Peyer's patch (tissue), 4 donors: ENCODE measurements around the gene FBLN5. TPM values are rescaled to one million over a fixed set of nuclear protein-coding genes. Genes with fewer than 3 reads are reported as not detected.

Experiments
- DNase-seq, 3 donors: peaks; one replicate each; pipeline ENCODE4 v3.0.0-alpha.2; 2017 to 2019
- H3K27ac ChIP-seq, 4 donors: fragments of 200-600 bp; sonication (generic); one replicate each; pipeline ENCODE4 v1.5.1; 2016 to 2019
- H3K27me3 ChIP-seq, 2 donors: fragments of 200-600 bp; sonication (generic); one replicate each; pipeline ENCODE4 v1.5.1; 2019
- H3K36me3 ChIP-seq, 3 donors: fragments of 200-600 bp; sonication (generic); one replicate each; pipeline ENCODE4 v1.5.1; 2016 to 2019
- H3K4me1 ChIP-seq, 4 donors: fragments of 200-600 bp; sonication (generic); one replicate each; pipeline ENCODE4 v1.5.1; 2016 to 2019
- H3K4me3 ChIP-seq, 4 donors: fragments of 200-600 bp; sonication (generic); 1 replicate in 3 of 4; 2 replicates in 1 of 4; pipeline ENCODE4 v1.5.1; 2016 to 2019; ENCODE audit warnings: mild to moderate bottlenecking in 1 of 4
- H3K9me3 ChIP-seq, 4 donors: fragments of 200-600 bp; sonication (generic); one replicate each; pipeline ENCODE4 v1.5.1; 2016 to 2019; ENCODE audit warnings: mild to moderate bottlenecking in 1 of 4
- POLR2A ChIP-seq, 2 donors: fragments of 450-650 bp; IDR thresholded peaks; one replicate each; pipeline ENCODE4 v1.5.1; 2017; ENCODE audit warnings: antibody characterized with exemption in 2 of 2, mild to moderate bottlenecking in 2 of 2, moderate library complexity in 2 of 2
- total RNA-seq, 4 donors: library from RNA; depleted of rRNA; stranded (reverse); fragments of >200 nt; gene quantifications; one replicate each; pipeline ENCODE4 v1.1.0, GENCODE V29; 2016
- TF ChIP-seq, protein P1 (sequence below), 6 experiments: fragments of 450-650 bp in 4 of 6; fragments of 200-600 bp in 2 of 6; sonication (generic) in 1 of 6; IDR thresholded peaks; one replicate each; pipeline ENCODE4 v1.5.1; 2017 to 2019; ENCODE audit warnings: antibody characterized with exemption in 6 of 6, mild to moderate bottlenecking in 3 of 6, moderate library complexity in 1 of 6

FBLN5 gene
- total RNA-seq, 4 donors from 2014 or later: 30.5 to 61.1 (median 51.2) TPM

DNA sequence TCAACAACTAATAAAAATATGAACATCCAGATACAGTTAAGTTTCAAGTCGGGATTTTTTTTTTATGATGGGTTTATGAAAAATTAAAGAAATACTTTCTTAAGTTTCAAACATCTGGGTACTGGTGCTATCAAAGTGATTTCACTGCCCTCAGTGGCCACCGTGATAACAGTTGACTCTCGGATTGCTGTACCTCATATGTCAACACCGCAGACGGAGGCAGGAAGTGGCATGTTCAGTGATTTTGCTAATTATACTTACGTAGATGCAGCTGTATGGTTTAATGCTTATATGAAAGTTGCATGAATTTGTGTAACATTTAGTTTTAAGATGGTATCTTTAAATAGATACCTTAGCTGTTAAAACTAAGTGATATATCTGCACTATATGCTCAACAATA is 20.8 kb upstream of the FBLN5 start:
- H3K4me3 ChIP-seq: no peak overlapping the region
- no peak overlapping the region for H3K27ac ChIP-seq
- no peaks in the 10 kb centered on the region for H3K4me1 ChIP-seq
- H3K27me3 ChIP-seq: no peaks in the 10 kb centered on the region
- TF ChIP-seq, protein P1, sequence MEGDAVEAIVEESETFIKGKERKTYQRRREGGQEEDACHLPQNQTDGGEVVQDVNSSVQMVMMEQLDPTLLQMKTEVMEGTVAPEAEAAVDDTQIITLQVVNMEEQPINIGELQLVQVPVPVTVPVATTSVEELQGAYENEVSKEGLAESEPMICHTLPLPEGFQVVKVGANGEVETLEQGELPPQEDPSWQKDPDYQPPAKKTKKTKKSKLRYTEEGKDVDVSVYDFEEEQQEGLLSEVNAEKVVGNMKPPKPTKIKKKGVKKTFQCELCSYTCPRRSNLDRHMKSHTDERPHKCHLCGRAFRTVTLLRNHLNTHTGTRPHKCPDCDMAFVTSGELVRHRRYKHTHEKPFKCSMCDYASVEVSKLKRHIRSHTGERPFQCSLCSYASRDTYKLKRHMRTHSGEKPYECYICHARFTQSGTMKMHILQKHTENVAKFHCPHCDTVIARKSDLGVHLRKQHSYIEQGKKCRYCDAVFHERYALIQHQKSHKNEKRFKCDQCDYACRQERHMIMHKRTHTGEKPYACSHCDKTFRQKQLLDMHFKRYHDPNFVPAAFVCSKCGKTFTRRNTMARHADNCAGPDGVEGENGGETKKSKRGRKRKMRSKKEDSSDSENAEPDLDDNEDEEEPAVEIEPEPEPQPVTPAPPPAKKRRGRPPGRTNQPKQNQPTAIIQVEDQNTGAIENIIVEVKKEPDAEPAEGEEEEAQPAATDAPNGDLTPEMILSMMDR (IDR thresholded peaks at IDR 0.05): no peak
- TF ChIP-seq POLR2A (IDR thresholded peaks at IDR 0.05): no peak
- no peaks in the 10 kb centered on the region for H3K9me3 ChIP-seq
- peak in 1 of 3 donors; percentile 34 for DNase-seq
- H3K36me3 ChIP-seq: peaks cover 0 to 50% (median 0%) of the 10 kb centered on the region in 3 donors

DNA sequence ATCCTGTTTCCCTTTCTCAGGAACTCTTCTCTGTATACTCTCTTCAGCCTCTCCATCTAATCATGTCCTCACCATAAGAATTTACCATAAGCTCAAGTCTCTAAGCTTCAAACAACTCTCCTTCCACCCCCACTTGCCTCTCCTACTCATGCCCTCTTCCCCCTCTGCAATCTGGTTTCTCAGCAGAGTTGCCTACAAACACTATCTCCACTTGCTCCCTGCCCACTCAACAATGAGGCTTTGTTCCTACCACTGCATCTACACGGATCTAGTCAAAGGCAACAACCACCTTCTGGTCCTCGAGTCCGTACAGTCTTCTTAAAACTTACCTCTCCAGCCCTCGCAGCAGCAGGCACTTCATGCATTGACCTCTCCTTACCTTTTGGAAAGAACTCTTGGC is 17.2 kb upstream of the FBLN5 start:
- Histone ChIP-seq H3K36me3 (peaks cover 0 to 17% (median 0%) of the 10 kb centered on the region in 3 donors), H3K27me3 (no peaks in the 10 kb centered on the region), H3K27ac (no peak overlapping the region), H3K4me1 (no peaks in the 10 kb centered on the region), H3K4me3 (no peak overlapping the region), H3K9me3 (no peaks in the 10 kb centered on the region)
- no peak for TF ChIP-seq POLR2A (IDR thresholded peaks at IDR 0.05)
- TF ChIP-seq, protein P1 (IDR thresholded peaks at IDR 0.05): no peak
- no peak for DNase-seq

GRCh38 chr14:91964011-91964410 is 16.5 kb upstream of the FBLN5 start:
- H3K4me3 ChIP-seq: no peak overlapping the region
- no peaks in the 10 kb centered on the region for H3K4me1 ChIP-seq
- H3K27me3 ChIP-seq: no peaks in the 10 kb centered on the region
- DNase-seq: no peak
- H3K9me3 ChIP-seq: no peaks in the 10 kb centered on the region
- H3K36me3 ChIP-seq: peaks cover 0 to 10% (median 0%) of the 10 kb centered on the region in 3 donors
- H3K27ac ChIP-seq: no peak overlapping the region
- TF ChIP-seq, protein P1 (IDR thresholded peaks at IDR 0.05): no peak
- TF ChIP-seq POLR2A (IDR thresholded peaks at IDR 0.05): no peak

GRCh38 chr14:91963465-91963864 is 16.0 kb upstream of the FBLN5 start:
- no peak for DNase-seq
- TF ChIP-seq, protein P1 (IDR thresholded peaks at IDR 0.05): no peak
- TF ChIP-seq POLR2A (IDR thresholded peaks at IDR 0.05): no peak
- Histone ChIP-seq H3K4me1 (no peaks in the 10 kb centered on the region), H3K27ac (no peak overlapping the region), H3K27me3 (no peaks in the 10 kb centered on the region), H3K9me3 (no peaks in the 10 kb centered on the region), H3K4me3 (no peak overlapping the region), H3K36me3 (peaks cover 0 to 4% (median 0%) of the 10 kb centered on the region in 3 donors)

DNA sequence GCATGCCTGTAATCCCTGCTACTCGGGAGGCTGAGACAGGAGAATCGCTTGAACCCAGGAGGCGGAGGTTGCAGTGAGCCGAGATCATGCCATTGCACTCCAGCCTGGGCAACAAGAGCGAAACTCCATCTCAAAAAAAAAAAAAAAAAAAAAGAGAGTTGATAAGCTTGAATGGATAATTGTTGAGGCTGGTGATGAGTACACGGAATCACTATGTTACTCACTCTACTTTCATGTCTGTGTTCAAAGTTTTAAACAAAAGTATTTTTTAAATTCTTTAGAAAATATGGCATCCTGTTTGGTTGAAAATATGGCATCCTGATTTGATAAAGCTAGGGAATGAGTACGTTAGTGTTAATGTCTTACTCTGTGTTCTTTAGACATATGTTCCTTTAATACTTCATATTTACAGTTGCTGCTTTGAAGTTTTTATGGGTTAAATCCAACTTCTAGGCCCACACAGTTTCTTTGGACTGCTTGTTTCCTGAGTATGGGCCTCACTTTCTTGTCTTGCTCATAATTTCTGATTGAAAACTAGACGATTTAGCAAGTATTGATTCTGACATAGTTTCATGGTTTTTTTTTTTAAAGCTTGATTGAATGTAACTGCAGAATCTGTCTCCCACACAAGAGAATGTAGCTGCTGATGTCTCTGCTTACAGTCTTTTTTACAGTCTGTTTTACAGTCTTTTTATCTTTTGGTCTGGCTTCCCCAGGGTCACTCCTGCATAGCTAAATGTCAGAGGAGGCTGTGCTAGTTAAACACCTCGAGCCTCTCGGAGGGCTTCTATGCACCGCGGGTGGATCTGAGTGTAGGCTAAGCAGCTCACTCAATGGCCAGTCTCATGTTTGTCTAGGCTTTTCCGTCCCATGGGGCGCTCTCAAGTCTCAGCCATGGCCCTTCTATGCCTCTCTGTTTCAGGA is 14.1 kb upstream of the FBLN5 start:
- Histone ChIP-seq H3K4me1 (no peaks in the 10 kb centered on the region), H3K27me3 (no peaks in the 10 kb centered on the region), H3K9me3 (no peaks in the 10 kb centered on the region), H3K27ac (no peak overlapping the region), H3K36me3 (no peaks in the 10 kb centered on the region), H3K4me3 (no peak overlapping the region)
- TF ChIP-seq POLR2A (IDR thresholded peaks at IDR 0.05): no peak
- TF ChIP-seq, protein P1 (IDR thresholded peaks at IDR 0.05): no peak
- no peak for DNase-seq
